OCI-LY3 (cell line): Measurements from ENCODE around the gene PRKAR2A.

Experiments
- H2AFZ ChIP-seq: fragments of 200-600, 300-600 bp; shearing (Covaris generic); 2 replicates; pipeline ENCODE4 v1.6.0; 2014; ENCODE audit warnings: antibody characterized with exemption, low read depth, low read length
- H3K27ac ChIP-seq: fragments of 200-600, 300-600 bp; sonication (generic); 2 replicates; pipeline ENCODE4 v1.5.1; 2014; ENCODE audit warnings: mild to moderate bottlenecking, low read length, moderate library complexity, mixed read lengths
- H3K27me3 ChIP-seq: fragments of 200-600, 300-600 bp; sonication (generic); 2 replicates; pipeline ENCODE4 v1.6.1; 2014; ENCODE audit warnings: low read depth, low read length, mixed read lengths
- H3K36me3 ChIP-seq: fragments of 200-600, 300-600 bp; sonication (generic); replicated peaks from 2 replicates; pipeline ENCODE3; 2014; ENCODE audit warnings: low read depth, low read length, mixed read lengths
- H3K4me1 ChIP-seq: fragments of 300-600, 200-600 bp; sonication (generic); 2 replicates; pipeline ENCODE4 v1.6.1; 2014; ENCODE audit warnings: low read length, mixed read lengths
- H3K4me2 ChIP-seq: fragments of 200-600, 300-600 bp; sonication (generic); 2 replicates; pipeline ENCODE4 v1.6.1; 2014; ENCODE audit warnings: low read length, mixed read lengths
- H3K4me3 ChIP-seq: fragments of 300-600, 200-600 bp; sonication (generic); 2 replicates; pipeline ENCODE4 v1.5.1; 2014; ENCODE audit warnings: antibody characterized with exemption, mild to moderate bottlenecking, low read length, moderate library complexity
- H3K79me2 ChIP-seq: fragments of 300-600, 200-600 bp; shearing (Covaris generic); 2 replicates; pipeline ENCODE4 v1.6.1; 2014; ENCODE audit warnings: mild to moderate bottlenecking, low read length, mixed read lengths
- H3K9ac ChIP-seq: fragments of 300-600, 200-600 bp; shearing (Covaris generic); 2 replicates; pipeline ENCODE4 v1.6.0; 2014; ENCODE audit warnings: mild to moderate bottlenecking, low read length, moderate library complexity
- H3K9me3 ChIP-seq: fragments of 200-600, 300-600 bp; shearing (Covaris generic); 2 replicates; pipeline ENCODE4 v1.6.1; 2014; ENCODE audit warnings: low read length, mixed read lengths; ENCODE audit not compliant: insufficient read depth
- H4K20me1 ChIP-seq: fragments of 200-600, 300-600 bp; sonication (generic); 2 replicates; pipeline ENCODE4 v1.6.1; 2016; ENCODE audit warnings: low read length, mixed read lengths; ENCODE audit not compliant: insufficient read depth
- EZH2phosphoT487 ChIP-seq: fragments of 200-600 bp; shearing (Covaris generic); IDR thresholded peaks from 2 replicates; pipeline ENCODE4 v1.6.1; 2018; ENCODE audit warnings: antibody characterized with exemption, mixed run types, low read depth
- TF ChIP-seq, protein P1 (sequence below): fragments of 200-600, 300-600 bp; sonication (generic); IDR thresholded peaks from 2 replicates; pipeline ENCODE4 v1.5.1; 2014; ENCODE audit warnings: antibody characterized with exemption, low read length, low read depth

Gene PRKAR2A

DNA sequence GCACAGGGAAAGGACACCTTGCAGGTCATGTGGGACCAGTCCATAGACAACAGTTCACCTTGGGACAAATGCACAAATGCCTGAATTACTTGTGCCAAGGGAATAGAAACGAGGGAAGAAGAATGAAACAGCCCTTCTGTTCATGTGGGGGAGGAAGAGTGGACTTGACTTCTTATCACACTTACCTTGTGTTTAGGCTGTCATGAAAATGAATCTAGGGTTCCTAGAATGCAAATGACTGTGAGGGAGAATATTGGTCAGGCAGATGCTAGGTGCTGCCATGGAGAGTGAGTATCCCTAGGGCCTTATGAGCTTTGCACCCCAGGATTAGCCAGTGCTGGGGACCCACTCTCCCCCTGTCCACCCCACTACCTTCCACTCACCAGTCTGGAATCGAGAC, 11.0 kb upstream of the PRKAR2A start:
- H3K27ac ChIP-seq: no peak overlapping the region

DNA sequence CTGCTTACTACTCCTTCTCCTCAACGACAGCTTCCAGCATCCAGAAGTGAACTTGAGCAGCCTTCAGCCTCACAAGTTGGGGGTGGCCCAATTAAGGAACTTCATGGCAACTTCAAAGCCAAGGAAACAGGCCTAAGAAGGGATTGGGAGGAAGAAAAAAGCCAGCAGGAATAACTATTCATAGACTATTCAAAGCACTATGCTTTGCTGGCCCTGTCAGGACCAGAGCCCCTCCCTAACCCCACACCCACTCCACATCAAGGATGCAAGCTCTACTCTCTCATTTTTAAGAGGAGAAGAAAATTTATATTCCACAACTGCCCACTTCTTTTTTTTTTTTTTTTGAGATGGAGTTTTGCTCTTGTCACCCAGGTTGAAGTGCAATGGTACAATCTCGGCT, 10.0 kb upstream of the PRKAR2A start:
- Histone ChIP-seq H3K4me2 (no peak overlapping the region), H3K27me3 (no peaks in the 10 kb centered on the region), H3K9me3 (no peaks in the 10 kb centered on the region), H3K79me2 (no peaks in the 10 kb centered on the region), H4K20me1 (no peaks in the 10 kb centered on the region), H3K4me3 (no peak overlapping the region), H2AFZ (no peak overlapping the region), H3K27ac (no peak overlapping the region), H3K9ac (no peak overlapping the region), H3K4me1 (peaks cover 11% of the 10 kb centered on the region), H3K36me3 (peaks cover 7% of the 10 kb centered on the region)
- TF ChIP-seq EZH2phosphoT487: no peak
- TF ChIP-seq, protein P1, sequence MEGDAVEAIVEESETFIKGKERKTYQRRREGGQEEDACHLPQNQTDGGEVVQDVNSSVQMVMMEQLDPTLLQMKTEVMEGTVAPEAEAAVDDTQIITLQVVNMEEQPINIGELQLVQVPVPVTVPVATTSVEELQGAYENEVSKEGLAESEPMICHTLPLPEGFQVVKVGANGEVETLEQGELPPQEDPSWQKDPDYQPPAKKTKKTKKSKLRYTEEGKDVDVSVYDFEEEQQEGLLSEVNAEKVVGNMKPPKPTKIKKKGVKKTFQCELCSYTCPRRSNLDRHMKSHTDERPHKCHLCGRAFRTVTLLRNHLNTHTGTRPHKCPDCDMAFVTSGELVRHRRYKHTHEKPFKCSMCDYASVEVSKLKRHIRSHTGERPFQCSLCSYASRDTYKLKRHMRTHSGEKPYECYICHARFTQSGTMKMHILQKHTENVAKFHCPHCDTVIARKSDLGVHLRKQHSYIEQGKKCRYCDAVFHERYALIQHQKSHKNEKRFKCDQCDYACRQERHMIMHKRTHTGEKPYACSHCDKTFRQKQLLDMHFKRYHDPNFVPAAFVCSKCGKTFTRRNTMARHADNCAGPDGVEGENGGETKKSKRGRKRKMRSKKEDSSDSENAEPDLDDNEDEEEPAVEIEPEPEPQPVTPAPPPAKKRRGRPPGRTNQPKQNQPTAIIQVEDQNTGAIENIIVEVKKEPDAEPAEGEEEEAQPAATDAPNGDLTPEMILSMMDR: no peak

More for the DNA sequence above, 11.0 kb upstream of the PRKAR2A start:
- Histone ChIP-seq H4K20me1 (no peaks in the 10 kb centered on the region), H3K27me3 (no peaks in the 10 kb centered on the region), H3K4me1 (peaks cover 10% of the 10 kb centered on the region), H3K9me3 (no peaks in the 10 kb centered on the region), H3K4me3 (no peak overlapping the region), H3K36me3 (peaks cover 7% of the 10 kb centered on the region), H3K4me2 (no peak overlapping the region), H3K79me2 (no peaks in the 10 kb centered on the region), H3K9ac (no peak overlapping the region), H2AFZ (no peak overlapping the region)
- no peak for TF ChIP-seq EZH2phosphoT487

DNA sequence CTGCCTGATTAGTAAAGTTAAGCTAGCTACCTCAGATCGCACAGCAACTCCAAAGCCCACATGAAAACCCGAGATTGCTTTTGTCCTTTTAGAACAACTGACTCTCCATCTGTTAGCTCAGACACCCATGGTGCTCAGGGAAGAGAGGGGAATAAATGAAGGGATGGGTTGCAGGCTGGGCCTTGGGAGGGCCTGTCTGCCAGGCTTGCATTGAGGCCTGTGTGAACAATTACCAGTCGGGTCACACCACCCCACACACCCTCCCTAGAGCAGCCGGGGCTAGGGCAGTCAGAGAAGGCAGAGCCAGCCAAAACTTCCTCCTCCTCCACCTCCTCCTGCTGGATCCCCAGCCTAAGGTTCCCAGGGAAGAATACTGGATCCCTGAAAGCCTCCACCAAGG, 8.8 kb upstream of the PRKAR2A start:
- no peak overlapping the region for H2AFZ ChIP-seq
- H3K36me3 ChIP-seq: peaks cover 7% of the 10 kb centered on the region
- TF ChIP-seq EZH2phosphoT487: no peak
- TF ChIP-seq, protein P1: no peak
- H3K79me2 ChIP-seq: no peaks in the 10 kb centered on the region
- H3K4me2 ChIP-seq: no peak overlapping the region
- no peaks in the 10 kb centered on the region for H3K9me3 ChIP-seq
- H3K9ac ChIP-seq: no peak overlapping the region
- H3K27ac ChIP-seq: no peak overlapping the region
- no peak overlapping the region for H3K4me3 ChIP-seq
- peaks cover 17% of the 10 kb centered on the region for H3K4me1 ChIP-seq
- no peaks in the 10 kb centered on the region for H3K27me3 ChIP-seq
- no peaks in the 10 kb centered on the region for H4K20me1 ChIP-seq

DNA sequence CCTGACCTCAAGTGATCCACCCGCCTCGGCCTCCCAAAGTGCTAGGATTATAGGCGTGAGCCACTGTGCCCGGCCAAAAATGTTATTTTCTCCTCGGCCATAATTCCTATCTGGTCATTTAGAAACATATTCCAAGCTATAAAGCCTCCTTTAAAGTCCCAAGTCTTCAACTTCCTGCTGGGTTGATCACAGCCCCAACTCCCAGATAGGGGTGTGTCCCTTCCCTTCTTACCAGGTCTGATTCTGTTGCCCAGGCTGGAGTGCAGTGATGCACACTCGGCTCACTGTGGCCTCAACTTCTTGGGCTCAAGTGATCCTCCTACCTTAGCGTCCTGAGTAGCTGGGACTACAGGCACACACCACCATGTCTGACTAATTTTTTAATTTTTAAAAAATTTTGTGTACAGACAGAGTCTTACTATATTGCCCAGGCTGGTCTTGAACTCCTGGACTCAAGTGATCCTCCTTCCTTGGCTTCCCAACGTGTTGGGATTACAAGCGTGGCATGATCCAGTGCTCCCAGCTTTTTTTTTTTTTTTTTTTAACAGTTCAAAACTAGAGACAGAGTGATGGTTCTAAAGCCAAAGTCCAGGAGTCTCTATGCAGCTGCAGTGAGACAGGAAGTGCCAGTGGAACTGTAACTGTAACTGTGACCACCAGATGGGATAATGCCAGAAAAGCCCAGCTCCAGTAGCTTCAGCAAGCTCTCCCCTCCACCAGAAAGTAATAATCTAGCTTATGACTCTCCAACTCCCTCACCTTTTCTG, 8.2 kb upstream of the PRKAR2A start:
- Histone ChIP-seq H3K4me1 (peaks cover 17% of the 10 kb centered on the region), H3K27me3 (no peaks in the 10 kb centered on the region), H3K9ac (no peak overlapping the region), H3K9me3 (no peaks in the 10 kb centered on the region), H3K36me3 (peaks cover 7% of the 10 kb centered on the region), H3K27ac (no peak overlapping the region), H3K4me3 (no peak overlapping the region), H4K20me1 (no peaks in the 10 kb centered on the region), H2AFZ (no peak overlapping the region), H3K4me2 (no peak overlapping the region), H3K79me2 (no peaks in the 10 kb centered on the region)
- no peak for TF ChIP-seq EZH2phosphoT487
- TF ChIP-seq, protein P1: no peak
